GM12801 (cell line): ENCODE measurements around the gene CCL7.

Experiments used
- CTCF ChIP-seq: IDR thresholded peaks from one replicate; pipeline ENCODE4 v1.5.1; 2011; ENCODE audit warnings: control low read depth; ENCODE audit not compliant: insufficient read length; ENCODE audit errors: extremely low read depth

The CCL7 gene

GRCh38 chr17:34241062-34241461 is 29.0 kb upstream of the CCL7 start:
- no peak for TF ChIP-seq CTCF

- TF ChIP-seq CTCF, result no peak
These were observed 27.2 kb upstream of the CCL7 start for GRCh38 chr17:34242587-34243363.

GRCh38 chr17:34243364-34244320 is 26.4 kb upstream of the CCL7 start:
- no peak for TF ChIP-seq CTCF

- no peak for TF ChIP-seq CTCF
These were observed 24.6 kb upstream of the CCL7 start for GRCh38 chr17:34245351-34245905.

- no peak for TF ChIP-seq CTCF
These were observed 23.6 kb upstream of the CCL7 start for GRCh38 chr17:34246446-34246845.

- TF ChIP-seq CTCF, result no peak
These were observed 23.1 kb upstream of the CCL7 start for GRCh38 chr17:34246881-34247280.

- TF ChIP-seq CTCF, result no peak
These were observed 21.5 kb upstream of the CCL7 start for GRCh38 chr17:34248511-34249024.
